Stimulated activated CD8-positive, alpha-beta memory T cell treated with anti-CD3 and anti-CD28 coated beads, Interleukin-4, amount 100 ng/mL, for 1 hour (primary cell): ENCODE results near the gene ABHD3.
"Not testable (repeated sequence)": the region's sequence is repeated elsewhere in the genome, so short reads cannot be mapped to it uniquely, and the experiment has no call there.

Source experiments
- DNase-seq, 2 donors: peaks; one replicate each; pipeline ENCODE4 v3.0.0-alpha.2; 2020; ENCODE audit warnings: low read depth in 2 of 2, low spot score in 1 of 2

The ABHD3 gene

GRCh38 chr18:21703241-21703820, 1.2 kb downstream of the ABHD3 start:
- DNase-seq: no peak

GRCh38 chr18:21702602-21703001, 2.0 kb downstream of the ABHD3 start:
- no peak for DNase-seq

- no peak for DNase-seq
Observed at GRCh38 chr18:21701621-21702020, 3.0 kb downstream of the ABHD3 start.

- DNase-seq: no peak
Observed at GRCh38 chr18:21700528-21701075, 4.0 kb downstream of the ABHD3 start.

GRCh38 chr18:21693322-21693721, 11.3 kb downstream of the ABHD3 start:
- no peak for DNase-seq

- no peak for DNase-seq
Observed at GRCh38 chr18:21689736-21690135, 14.8 kb downstream of the ABHD3 start.

GRCh38 chr18:21686282-21687105, 18.1 kb downstream of the ABHD3 start:
- no peak for DNase-seq

- DNase-seq: not testable (repeated sequence)
Observed at GRCh38 chr18:21685556-21685981, 19.0 kb downstream of the ABHD3 start.

GRCh38 chr18:21684731-21685130, 19.8 kb downstream of the ABHD3 start:
- DNase-seq: no peak

- no peak for DNase-seq
Observed at GRCh38 chr18:21682371-21683051, 22.1 kb downstream of the ABHD3 start.

GRCh38 chr18:21680161-21680560, 24.4 kb downstream of the ABHD3 start:
- no peak for DNase-seq

- no peak for DNase-seq
Observed at GRCh38 chr18:21678859-21679258, 25.7 kb downstream of the ABHD3 start.

GRCh38 chr18:21675354-21675753, 29.2 kb downstream of the ABHD3 start:
- DNase-seq: not testable (repeated sequence)

GRCh38 chr18:21672521-21673267, 31.9 kb downstream of the ABHD3 start:
- no peak for DNase-seq

GRCh38 chr18:21669736-21670285, 34.8 kb downstream of the ABHD3 start:
- DNase-seq: no peak

GRCh38 chr18:21664069-21664468, 40.5 kb downstream of the ABHD3 start:
- DNase-seq: no peak

- no peak for DNase-seq
Observed at GRCh38 chr18:21663578-21663977, 41.0 kb downstream of the ABHD3 start.

GRCh38 chr18:21662581-21662980, 42.0 kb downstream of the ABHD3 start:
- DNase-seq: no peak

- DNase-seq: no peak
Observed at GRCh38 chr18:21660078-21660477, 44.5 kb downstream of the ABHD3 start.

GRCh38 chr18:21656402-21656801, 48.2 kb downstream of the ABHD3 start:
- DNase-seq: no peak

- DNase-seq: no peak
Observed at GRCh38 chr18:21653361-21653760, 51.2 kb downstream of the ABHD3 start.
